Fibroblast of skin of right biceps (primary cell): ENCODE data around the gene ELOVL2.
"Not testable (repeated sequence)": the region's sequence is repeated elsewhere in the genome, so short reads cannot be mapped to it uniquely, and the experiment has no call there.

Source experiments
- DNase-seq: peaks from one replicate; pipeline ENCODE4 v3.0.0-alpha.2; 2013

The ELOVL2 gene, protein sequence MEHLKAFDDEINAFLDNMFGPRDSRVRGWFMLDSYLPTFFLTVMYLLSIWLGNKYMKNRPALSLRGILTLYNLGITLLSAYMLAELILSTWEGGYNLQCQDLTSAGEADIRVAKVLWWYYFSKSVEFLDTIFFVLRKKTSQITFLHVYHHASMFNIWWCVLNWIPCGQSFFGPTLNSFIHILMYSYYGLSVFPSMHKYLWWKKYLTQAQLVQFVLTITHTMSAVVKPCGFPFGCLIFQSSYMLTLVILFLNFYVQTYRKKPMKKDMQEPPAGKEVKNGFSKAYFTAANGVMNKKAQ

DNA sequence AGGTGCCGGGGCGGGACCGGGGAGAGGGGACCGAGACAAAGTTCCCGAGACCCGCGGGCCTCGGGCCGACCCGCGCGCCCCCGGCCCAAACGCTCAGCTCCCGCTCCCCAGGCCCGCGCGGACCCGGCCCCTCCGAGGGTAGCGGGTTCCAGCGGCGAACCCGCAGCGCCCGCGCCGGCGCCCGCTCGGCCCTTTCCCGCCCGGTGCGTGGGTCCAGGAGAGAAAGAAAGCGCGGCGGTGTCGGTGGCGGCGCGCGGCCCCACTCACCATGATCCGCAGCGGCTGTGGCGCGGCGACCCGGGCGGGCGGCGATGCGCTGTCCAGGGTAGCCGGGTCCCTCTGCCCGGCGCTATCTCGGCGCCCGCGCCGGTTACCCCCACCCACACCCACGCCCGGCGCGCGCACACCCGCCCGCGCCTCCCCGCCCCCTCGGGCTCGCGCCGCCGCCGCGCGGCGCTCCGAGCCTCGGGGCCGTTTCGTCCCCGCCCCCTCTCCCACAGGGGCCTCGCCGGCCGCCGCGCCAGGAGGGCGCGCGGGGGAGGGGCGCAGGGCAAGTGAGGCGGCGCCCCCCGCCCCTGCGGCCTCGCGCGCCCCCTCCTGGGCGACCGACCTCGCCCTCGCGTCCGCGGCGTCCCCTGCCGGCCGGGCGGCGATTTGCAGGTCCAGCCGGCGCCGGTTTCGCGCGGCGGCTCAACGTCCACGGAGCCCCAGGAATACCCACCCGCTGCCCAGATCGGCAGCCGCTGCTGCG lies at the start of gene ELOVL2:
Gene ELOVL2 (minus strand): TSS at position 345 of the 751 bp plus-strand sequence. CDS start 75 bp downstream, at position 270.
- peak; percentile 62 for DNase-seq

DNA sequence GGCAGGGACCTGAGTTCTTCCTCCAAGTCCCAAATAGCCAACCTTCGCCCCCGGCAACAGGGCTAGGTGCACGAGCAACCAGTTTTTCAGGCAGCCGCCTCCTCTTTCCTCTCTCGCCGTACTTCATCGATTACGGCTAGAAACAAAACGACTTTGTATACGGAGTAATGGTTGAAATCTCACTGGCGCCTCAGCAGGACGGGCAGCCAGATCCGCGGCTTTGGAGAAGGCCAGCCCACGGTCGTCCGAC lies 49.2 kb upstream of the ELOVL2 start:
- no peak for DNase-seq

DNA sequence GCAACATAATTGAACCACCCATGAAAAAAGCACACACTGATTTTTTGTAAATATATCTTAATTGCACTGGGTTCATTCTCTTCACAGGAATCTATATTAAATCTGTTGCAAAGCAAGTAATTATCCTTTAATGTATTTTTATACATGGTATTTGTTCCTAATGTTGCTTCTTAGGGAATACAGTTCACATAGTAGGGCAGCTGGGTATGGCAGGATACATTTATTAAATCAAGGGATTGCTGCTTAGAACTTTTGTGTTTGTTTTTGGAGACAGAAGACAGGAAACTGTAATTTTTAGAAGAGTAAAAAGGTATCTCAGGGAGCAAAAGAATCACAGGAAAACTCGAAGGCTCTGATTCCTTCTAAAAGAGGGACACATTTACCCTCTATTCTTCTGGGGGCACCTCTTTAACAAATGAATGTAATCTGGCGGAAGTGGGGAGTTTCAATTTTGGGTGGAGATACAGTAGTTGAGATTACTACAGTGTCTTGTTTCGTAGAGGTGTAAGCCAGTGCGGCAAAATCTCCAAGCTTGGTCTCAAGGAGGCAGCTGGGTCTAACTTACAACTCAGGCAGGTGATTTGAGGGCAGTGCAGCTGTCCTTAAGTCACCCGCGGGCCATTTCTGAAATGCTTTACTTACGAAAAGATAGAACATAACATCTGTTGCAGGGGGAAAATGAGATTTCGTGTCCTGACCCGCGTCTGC lies 48.7 kb upstream of the ELOVL2 start:
- no peak for DNase-seq

DNA sequence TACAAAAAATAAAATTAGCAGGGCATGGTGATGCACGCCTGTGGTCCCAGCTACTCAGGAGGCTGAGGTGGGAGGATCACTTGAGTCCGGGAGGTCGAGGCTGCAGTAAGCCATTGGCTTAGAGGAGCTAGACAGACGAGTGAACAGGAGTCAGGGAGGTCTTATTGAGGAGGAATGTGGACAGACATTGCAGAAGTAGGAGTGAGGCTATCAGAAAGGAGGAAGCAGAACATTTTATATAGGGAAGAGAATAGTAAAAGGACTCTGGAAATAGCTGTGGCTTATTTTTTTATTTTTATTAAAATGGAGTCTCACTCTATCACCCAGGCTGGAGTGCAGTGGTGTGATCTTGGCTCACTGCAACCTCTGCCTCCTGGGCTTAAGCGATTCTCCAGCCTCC lies 47.0 kb upstream of the ELOVL2 start:
- not testable (repeated sequence) for DNase-seq

DNA sequence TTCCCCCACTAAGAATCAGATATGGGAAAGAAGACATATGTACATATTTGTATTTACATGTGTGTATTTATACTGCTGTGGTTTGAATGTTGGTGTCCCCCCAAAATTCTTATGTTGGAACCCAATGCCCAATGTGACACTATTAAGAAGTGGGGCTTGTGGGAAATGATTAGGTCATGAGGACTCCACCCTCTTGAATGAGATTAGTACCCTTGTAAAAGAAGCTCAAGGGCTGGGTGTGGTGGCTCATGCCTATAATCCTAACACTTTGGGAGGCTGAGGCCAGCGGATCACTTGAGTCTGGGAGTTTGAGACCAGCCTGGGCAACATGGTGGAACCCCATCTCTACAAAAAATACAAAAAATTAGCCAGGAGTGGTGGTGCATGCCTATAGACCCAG lies 45.6 kb upstream of the ELOVL2 start:
- DNase-seq: no peak

DNA sequence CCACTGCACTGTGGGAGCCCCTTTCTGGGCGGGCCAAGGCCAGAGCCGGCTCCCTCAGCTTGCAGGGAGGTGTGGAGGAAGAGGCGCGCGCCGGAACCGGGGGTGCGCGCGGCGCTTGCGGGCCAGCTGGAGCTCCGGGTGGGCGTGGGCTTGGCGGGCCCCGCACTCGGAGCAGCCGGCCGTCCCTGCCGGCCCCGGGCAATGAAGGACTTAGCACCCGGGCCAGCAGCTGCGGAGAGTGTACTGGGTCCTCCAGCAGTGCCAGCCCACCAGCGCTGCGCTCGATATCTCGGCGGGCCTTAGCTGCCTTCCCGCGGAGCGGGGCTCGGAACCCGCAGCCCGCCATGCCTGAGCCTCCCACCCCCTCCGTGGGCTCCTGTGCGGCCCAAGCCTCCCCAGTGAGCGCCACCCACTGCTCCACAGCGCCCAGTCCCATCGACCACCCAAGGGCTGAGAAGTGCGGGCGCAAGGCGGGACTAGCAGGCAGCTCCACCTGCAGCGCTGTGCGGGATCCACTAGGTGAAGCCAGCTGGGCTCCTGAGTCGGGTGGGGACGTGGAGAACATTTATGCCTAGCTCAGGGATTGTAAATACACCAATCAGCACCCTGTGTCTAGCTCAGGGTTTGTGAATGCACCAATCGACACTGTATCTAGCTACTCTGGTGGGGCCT lies 43.2 kb upstream of the ELOVL2 start:
- DNase-seq: not testable (repeated sequence)

DNA sequence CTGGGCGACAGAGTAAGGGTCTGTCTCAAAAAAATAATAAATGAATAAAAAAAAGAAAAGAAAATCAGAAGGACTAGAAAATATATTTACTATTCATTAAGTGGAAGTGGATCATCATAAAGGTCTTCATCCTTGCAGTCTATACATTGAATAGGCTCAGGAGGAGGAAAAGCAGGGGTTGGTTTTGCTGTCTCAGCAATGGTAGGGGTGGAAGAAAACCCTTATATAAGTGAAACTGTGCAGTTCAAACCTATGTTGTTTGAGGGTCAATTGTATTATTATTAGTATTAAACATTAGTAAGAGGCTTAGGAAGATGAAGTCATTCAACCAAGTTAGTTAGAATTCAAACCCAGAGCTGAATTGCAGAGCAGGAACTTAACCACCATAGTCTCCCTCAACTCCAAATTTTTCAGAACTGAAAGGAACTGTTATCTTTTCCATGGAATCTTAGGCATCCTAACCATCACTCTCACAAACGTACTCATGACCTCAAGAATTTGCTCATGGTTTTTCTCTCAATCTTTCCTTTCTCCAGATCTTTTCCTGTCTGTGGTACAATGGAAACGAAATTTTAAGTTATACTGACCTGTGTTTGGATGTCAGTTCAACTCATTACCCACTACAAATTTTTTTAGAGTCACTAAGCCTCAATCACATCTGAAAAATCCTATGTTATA lies 41.8 kb upstream of the ELOVL2 start:
- DNase-seq: peak; percentile 76

DNA sequence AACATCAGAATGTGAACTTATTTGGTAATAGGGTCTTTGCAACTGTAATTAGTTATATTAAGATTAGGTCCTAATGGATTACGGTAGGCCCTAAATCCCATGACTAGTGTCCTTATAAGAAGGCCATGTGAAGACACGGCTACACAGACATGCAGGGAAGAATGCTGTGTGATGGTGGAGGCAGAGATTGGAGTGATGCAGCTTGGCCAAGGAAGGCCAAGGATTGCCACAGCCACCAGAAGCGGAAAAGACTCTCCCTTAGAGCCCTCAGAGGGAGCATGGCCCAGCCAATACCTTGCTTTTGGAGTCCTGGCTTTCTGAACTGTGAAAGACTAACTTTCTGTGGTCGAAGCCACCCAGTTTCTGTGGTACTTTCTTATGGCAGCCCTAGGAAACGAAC lies 39.9 kb upstream of the ELOVL2 start:
- no peak for DNase-seq

DNA sequence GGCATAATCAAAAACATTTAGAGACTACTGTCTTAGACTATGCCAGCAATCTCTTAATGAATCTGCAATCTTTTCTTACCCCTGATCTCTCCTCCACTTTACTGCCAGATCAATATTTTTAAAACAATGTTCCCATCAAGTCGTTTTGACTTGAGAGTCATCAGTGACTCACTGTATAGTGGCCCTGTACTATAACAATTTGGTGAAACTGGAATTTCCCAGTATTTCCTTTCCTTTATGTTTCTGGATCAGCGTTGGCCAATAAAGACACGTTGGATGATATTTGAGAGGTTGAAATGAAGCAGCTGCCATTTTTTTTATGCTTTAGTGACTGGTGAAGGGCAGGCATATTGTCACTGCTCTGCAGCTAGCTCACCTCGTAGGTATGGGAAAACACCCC lies 39.4 kb upstream of the ELOVL2 start:
- peak; percentile 53 for DNase-seq

DNA sequence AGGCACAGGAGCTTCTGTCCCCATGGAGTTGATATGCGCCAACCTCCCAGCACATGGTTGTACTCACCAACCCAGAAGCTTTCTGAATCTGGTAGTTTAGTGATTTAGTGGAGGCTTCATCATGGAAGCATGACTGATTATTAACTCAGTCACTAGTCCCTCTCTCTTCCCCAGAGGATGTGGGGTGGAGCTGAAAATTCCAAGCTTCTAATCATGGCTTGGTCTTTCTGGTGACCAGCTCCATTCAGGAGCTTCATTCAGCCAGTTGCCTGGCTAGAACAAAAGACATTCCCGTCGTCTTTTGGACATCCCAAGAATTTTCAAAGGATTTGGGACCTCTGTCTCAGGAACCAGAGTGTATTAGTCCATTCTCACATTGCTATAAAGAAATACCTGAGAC lies 36.2 kb upstream of the ELOVL2 start:
- DNase-seq: no peak

DNA sequence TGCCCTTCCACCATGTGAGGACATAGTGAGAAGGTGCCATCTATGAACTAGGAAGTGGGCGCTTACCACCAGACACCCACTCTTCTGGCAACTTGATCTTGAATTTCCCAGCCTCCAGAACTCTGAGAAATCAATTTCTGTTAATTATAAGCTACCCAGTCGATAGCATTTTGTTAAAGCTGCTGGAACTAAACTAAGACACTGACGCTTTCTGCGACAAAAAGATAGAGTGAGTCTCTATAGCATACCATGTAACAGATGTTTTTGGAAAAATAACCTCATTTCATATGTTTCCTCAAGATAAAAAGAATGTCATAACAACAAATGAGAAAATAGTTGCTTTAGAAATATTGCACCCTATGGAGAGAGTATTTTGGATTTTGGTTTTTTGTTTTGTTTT lies 34.2 kb upstream of the ELOVL2 start:
- DNase-seq: no peak

DNA sequence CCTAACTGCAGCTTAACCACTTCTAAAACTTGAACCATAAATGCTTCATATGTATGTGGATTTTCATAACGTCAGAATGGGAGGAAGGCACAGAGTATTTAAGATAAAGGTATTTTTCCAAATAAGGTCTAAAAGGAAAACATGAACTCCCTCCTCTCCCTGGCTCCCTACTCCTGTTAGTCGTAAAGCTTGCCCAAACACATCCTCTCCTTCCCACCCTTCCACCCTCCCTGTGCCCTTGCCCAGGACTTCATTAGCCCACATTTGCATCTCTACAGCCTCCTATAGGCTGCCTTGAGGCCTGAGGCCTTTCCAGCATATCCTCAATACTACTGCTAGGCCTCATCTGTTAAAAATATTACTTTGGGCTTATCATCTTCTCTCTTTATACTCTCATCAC lies 32.4 kb upstream of the ELOVL2 start:
- DNase-seq: no peak

DNA sequence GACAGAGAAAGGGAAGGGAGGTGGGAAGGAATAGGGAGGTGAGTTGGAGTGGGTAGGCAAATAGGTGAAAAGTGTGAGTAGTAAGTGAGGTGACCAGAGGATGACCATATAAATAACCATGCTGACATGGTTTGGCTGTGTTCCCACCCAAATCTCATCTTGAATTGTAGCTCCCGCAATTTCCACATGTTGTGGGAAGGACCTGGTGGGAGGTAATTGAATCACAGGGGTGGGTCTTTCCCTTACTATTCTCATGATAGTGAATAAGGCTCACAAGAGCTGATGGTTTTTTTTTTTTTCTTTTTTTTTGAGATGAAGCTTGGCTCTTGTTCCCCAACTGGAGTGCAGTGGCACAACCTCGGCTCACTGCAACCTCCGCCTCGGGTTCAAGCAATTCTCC lies 28.0 kb upstream of the ELOVL2 start:
- DNase-seq: no peak

DNA sequence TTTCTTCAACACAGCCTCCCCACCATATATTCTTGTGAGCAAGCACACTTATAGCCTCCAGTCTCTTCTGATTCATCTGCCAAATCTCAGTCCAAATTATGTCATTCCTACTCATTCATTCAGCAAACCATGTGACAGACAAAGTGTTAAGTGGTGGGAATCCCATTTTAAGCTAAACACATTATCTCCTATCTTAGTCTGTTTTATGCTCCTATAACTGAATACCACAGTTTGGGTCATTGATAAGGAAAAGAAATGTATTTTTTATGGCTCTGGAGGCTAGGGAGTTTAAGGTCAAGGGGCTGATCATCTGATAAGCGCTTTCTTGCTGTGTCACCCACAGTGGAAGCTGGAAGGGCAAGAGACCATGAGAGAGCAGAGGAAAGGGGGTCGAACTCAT lies 25.7 kb upstream of the ELOVL2 start:
- DNase-seq: peak; percentile 12

DNA sequence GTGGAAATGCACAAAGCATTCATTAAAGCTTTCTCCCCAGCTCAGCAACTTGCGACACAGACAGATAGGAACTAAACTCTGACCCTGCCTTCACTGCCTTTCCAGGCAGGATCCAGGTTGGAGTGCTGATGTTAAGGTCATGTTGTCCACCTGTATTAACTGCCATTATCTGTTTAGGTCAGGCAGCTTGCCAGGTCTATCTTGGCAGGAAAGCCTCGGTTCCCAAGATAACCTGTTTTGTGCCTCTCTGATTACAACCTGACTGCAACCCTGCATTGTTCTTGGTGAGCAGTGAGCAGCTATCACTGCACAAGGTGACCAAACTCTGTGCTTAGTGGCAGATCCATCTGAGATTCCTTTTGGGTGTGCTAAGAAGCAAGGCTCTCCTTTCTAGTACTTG lies 23.2 kb upstream of the ELOVL2 start:
- no peak for DNase-seq

DNA sequence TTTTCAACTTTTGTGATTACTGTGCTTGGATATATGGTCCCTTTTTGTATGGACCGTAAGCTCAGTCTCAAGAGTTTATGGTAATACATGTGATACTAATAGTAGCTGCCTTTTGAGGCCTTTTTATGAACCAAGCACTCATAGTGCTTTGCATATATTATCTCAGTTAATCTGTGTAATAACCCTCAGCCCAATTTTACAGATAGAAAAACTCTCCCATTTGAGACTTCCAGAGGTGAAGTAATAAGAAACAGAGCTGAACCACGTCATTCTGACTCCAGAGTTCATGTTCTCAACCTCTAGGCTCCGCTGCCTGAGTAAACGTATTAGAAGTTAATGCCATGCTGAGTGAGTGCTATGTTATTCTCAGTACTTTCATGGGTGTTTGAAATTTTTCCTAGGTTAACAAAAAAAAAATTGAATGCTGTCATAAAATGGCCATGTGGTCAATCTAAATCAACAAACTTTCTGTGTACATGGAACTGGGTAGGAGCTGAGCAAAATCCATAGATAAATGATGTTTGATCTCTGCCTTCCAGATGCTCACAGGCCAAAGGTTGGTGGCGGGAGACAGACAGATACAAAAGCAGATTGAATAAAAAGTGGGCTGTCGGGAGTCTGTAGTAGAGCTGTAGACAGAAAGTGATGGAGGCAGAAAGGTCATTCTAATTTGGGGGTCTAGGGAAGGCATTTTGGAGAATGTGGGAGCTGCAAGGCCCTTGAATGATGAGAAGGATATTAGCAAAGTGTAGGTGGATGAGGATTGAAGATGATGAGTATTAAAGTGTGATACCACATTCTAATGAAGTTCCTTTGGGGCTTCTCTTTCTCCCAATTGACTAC lies 22.6 kb upstream of the ELOVL2 start:
- no peak for DNase-seq

DNA sequence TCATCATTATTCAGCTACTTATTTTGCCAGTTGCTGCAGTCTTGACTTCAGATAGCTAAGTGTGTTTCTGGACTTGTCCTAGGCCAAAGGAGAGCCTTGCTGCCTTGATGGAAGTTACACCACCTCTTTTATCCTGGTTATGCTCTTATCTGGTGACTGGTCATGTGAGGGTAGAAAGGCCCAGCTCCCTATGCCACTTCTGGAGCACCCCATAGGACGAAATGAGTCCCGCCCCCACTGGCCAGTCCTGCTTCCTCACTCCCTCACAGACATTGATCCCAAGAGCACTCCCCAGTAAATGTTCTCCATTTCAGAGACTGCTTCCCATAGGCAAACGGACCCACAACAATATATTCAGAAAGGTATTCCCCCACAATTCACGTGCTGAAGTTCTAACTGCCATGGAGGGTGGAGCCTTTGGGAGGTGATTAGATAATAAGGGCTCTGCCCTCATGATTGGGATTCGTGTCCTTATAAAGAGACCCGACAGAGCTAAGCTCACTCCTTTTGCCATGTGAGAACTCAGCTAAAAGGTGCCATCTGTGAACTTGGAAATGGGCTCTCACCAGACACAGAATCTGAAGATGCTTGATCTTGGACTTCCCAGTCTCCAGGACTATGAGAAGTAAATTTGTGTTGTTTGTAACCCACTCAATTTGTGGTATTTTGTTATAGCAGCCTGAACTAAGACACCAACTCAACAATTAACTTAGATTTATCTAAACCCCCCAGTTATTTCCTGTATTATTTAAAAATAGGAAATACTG lies 21.5 kb upstream of the ELOVL2 start:
- DNase-seq: no peak

DNA sequence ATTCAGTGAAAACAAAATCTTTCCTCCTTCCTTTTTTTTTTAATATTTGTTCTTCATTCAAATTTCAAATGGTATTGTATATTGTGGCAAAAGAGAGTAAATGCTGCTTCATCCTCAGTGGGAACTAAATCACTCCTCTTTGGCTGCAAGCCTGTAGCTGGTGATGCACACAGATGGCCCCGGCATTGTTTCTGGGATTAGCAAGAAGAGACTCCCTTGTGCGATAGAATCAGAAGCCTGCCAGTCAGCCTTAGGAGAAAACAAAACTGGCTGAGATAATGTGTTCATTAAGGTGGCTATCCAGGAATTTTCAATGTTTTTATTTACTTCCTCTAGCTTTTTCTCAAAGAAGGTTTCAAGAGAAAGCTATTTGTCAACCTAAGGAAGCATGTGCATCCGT lies 20.7 kb upstream of the ELOVL2 start:
- DNase-seq: no peak

DNA sequence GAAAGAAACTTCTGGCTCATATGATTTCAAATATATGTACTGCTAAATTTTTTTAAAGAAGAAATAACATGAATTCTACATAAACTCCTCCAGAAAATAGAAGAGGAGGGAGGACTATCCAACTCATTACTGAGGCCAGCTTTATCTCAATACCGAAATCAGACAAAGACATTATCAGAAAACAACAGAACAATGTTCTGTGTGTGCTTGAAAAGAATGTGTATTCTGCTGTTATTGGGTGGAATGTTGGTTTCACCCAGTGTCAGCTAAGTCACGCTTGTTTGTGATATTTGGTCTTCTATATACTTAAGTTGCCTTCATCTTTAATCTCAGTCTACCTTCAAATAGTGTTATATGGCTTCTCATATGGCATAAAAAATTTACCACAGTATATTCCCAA lies 18.6 kb upstream of the ELOVL2 start:
- DNase-seq: no peak

DNA sequence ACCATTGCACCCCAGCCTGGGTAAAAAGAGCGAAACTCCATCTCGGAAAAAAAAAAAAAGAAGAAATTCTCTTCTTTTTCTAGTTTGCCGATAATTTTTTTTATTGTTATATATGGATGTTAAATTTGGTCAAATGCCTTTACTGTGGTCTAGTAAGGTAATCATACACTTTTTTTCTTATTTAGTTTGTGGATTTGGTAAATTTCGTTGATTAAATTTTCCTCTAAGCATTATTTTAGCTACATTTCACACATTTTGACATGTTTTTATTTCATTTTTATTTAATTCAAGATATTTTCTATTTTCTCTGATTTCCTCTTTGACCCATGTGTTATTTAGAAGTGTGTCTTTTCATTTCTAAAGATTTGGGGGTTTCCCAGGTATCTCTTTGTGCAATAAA lies 18.0 kb upstream of the ELOVL2 start:
- DNase-seq: no peak

DNA sequence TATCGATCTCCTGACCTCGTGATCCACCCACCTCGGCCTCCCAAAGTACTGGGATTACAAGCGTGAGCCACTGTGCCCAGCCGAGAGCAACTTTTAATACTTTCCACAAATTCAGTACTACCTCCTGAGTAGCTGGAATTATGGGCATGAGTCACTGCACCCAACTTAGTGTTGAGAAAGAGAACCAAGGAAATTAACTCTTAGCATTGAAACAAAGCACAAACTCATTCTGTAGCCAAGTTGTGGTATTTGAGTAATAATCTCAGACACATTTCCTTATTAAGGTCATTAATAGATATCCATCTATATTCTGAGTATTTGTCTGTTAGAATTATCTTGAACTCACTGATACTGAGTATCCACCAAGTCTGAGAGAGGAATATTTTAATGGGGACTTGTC lies 14.3 kb upstream of the ELOVL2 start:
- DNase-seq: no peak
